ENCODE measurements around the gene KLF13.

The KLF13 gene

DNA sequence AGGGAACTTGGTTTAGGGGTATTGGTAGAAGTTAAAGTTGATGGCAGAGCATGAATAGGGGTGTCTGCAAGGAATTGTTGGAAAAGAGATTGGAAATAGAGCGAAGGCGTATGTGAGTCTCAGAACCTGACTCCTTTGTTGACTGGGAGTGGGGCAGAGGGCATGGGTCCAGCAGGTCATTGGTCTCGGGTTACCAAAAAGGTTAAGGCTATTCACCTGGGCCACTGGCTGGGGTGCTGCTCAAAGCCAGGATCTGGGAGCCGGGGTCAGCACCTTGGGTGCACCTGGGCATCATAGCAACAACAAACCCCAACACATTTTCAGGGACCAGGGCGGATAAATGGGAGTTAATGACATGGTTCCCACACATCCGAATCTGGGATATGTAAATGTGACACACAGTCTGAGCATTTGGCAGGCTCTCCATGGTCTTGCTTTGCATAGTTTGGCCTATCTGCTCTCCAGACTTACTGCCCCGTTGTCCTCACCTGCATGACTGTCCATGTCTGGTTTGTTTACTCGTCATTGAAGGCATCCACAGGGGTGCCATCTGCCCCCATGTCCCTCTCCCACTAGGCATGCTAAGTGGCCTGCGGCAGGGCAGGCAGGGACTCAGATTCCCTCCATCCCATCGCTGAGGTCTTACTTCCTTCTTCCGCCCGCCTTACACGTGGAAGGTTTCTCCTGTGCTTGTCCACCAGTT is 10.1 kb downstream of the KLF13 start:
- H3K27ac Mint-ChIP-seq = peak overlapping the region; percentile 79 to 99

DNA sequence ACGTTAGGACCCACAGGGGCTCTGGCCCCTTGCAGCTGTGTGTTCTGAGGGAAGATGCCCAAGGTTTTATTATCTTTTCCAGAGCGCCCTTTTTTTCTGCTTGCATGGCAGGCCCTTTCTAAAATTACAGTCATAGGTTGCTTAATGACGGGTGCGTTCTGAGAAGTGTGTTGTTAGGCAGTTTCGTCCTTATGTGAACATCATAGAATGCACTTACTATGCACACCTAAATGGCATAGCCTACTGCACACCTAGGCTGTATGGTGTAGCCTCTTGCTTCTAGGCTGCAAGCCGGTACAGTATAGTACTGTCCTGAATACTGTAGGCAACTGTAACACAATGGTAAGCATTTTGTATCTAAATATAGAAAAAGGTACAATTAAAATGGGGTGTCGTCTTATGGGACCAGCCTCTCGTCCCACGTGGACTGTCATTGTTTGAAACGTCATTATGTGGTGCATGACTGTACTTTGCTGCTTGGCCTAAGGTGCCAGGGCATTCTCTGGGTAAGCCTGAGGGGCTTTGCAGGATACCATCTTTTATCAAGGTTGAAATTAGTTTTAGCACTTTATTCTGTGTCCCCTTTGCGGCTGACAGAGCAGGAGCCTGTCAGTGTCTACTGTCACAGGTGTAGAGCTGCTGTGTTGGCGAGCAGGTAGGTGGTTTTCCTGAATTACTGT is 10.9 kb downstream of the KLF13 start:
- H3K9me3 Mint-ChIP-seq = no peaks in the 10 kb centered on the region
- H3K27me3 Mint-ChIP-seq = no peaks in the 10 kb centered on the region
- DNase-seq = no peak
- H3K36me3 Mint-ChIP-seq (ENCODE audit: insufficient read depth) = peaks cover 80% of the 10 kb centered on the region
- H3K27ac Mint-ChIP-seq = peak overlapping the region; percentile 89 to 99
- peaks cover 84 to 88% of the 10 kb centered on the region in 2 donors for H3K4me1 Mint-ChIP-seq (ENCODE audit: low read depth in 2 of 2)
- ATAC-seq (replicated peaks) = no peak
- H3K4me3 Mint-ChIP-seq = peak overlapping the region; percentile 65 to 99

More for the DNA sequence above, 10.1 kb downstream of the KLF13 start:
- Mint-ChIP-seq H3K4me3 (peak overlapping the region; percentile 65 to 99), H3K4me1 (ENCODE audit: low read depth in 2 of 2) (peaks cover 84 to 89% of the 10 kb centered on the region in 2 donors), H3K36me3 (ENCODE audit: insufficient read depth) (peaks cover 74% of the 10 kb centered on the region), H3K9me3 (no peaks in the 10 kb centered on the region), H3K27me3 (no peaks in the 10 kb centered on the region)
- ATAC-seq (replicated peaks) (no peak), DNase-seq (no peak)

DNA sequence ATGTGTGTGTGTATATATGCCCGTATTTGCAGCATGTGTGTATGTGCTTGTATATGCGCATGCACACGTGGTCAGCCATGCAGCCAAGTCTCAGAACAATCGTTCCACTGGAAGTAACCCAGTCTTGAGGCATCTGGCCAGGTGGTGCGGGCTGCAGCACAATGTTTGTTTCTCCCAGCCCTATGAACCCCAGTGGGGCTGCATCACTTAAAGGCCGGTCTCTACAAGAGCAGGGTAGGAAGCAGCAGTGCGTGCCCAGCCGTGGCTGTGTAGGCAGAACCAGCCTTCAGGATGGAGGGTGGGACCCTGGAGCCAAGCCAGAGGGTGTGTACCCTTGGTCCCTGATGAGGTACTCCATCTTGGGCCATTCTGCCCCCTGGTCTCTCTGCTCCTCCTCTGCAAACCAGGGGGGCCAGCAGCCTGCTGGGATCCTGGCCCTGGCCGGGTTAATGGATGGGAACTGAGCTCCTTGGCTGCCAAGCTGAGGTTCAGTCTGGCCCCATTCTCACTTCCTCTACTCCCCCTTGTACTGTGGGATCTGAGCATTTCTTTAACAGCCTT is 11.8 kb downstream of the KLF13 start:
- no peak for DNase-seq
- H3K27ac Mint-ChIP-seq = peak overlapping the region; percentile 89 to 99
- H3K27me3 Mint-ChIP-seq = no peaks in the 10 kb centered on the region
- no peaks in the 10 kb centered on the region for H3K9me3 Mint-ChIP-seq
- ATAC-seq (replicated peaks) = no peak
- H3K4me1 Mint-ChIP-seq (ENCODE audit: low read depth in 2 of 2) = peaks cover 87 to 88% of the 10 kb centered on the region in 2 donors
- peak overlapping the region; percentile 65 to 99 for H3K4me3 Mint-ChIP-seq
- H3K36me3 Mint-ChIP-seq (ENCODE audit: insufficient read depth) = peaks cover 80% of the 10 kb centered on the region

DNA sequence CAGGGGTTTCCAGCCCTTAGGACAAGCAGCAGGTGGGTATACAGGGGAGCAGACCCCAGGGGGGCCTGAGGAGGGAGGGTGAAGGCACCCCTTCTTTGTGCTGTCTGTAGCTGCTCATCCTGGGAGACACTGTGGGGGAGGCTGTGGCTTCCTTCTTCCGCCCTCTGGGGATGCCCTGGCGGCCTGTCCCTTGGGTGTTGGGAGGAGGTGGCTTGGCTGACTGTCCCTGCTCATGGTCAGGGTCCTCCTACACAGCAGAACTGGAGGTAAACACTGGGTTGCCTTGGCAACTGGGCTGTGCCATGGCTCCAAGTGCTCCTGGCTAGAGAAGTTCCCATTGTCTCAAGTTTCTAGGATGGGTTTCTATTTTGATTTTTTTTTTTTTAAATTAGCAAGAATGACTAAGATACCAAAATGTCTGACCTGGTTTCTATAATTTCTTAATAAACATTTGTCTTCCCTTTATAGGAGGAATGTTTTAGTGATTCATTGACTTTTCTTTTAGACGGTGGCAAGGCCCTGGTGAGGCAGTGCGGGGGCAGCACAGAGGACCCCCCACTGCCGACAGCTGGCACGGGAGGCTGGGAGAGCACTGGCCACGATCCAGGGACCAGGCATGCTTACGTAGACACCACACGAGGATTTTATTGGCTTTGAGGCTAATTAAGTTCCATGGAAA is 12.4 kb downstream of the KLF13 start:
- Mint-ChIP-seq H3K27ac (peak overlapping the region; percentile 89 to 99), H3K36me3 (ENCODE audit: insufficient read depth) (peaks cover 82% of the 10 kb centered on the region), H3K9me3 (no peaks in the 10 kb centered on the region), H3K4me1 (ENCODE audit: low read depth in 2 of 2) (peaks cover 90 to 91% of the 10 kb centered on the region in 2 donors), H3K4me3 (peak overlapping the region; percentile 65 to 99), H3K27me3 (no peaks in the 10 kb centered on the region)
- ATAC-seq (replicated peaks) (peak; percentile 8), DNase-seq (no peak)

DNA sequence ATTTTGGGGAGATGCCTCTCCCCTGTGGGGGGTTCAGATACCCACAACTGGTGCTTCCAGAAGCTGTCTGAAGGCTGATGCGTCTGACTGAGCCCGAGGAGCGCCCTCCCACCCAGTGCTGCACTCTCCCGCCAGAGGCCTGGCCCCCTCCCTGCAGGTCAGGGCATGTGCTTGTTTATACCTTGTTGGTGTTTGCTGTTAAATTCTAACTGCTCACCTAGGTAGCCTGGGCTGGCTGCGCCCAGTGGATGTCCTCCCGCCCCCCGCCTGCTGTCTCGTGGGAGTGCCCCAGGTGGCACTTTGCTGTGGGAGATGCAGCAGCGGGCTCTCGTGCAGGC is 12.9 kb downstream of the KLF13 start:
- H3K9me3 Mint-ChIP-seq = no peaks in the 10 kb centered on the region
- no peaks in the 10 kb centered on the region for H3K27me3 Mint-ChIP-seq
- H3K4me1 Mint-ChIP-seq (ENCODE audit: low read depth in 2 of 2) = peaks cover 94 to 95% of the 10 kb centered on the region in 2 donors
- peaks cover 83% of the 10 kb centered on the region for H3K36me3 Mint-ChIP-seq (ENCODE audit: insufficient read depth)
- no peak for ATAC-seq (replicated peaks)
- peak overlapping the region; percentile 65 to 99 for H3K4me3 Mint-ChIP-seq
- H3K27ac Mint-ChIP-seq = peak overlapping the region; percentile 89 to 99
- no peak for DNase-seq

DNA sequence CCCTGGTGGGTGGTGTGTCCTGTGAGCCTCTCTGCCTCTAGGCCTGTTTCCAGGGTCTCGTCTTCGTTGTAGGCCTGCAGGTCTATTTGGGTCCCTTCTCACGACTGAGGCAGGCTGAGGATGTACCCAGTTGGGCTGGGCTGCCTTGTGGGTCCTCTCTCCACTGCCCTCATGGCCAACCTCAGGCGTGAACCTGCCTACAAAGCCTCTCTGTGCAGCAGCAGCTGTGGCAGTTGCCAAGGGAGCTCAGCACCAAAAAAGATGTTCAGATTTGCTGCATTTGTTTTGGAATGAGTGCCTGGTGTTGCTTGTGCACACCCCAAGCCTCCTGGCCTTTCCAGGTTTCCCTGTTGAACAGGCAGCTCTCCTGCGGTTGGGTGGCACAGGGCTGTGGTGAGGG is 13.4 kb downstream of the KLF13 start:
- Mint-ChIP-seq H3K4me3 (peak overlapping the region; percentile 65 to 99), H3K27me3 (no peaks in the 10 kb centered on the region), H3K4me1 (ENCODE audit: low read depth in 2 of 2) (peaks cover 94 to 95% of the 10 kb centered on the region in 2 donors), H3K27ac (peak overlapping the region; percentile 89 to 99), H3K9me3 (no peaks in the 10 kb centered on the region), H3K36me3 (ENCODE audit: insufficient read depth) (peaks cover 83% of the 10 kb centered on the region)
- ATAC-seq (replicated peaks) = no peak
- no peak for DNase-seq

DNA sequence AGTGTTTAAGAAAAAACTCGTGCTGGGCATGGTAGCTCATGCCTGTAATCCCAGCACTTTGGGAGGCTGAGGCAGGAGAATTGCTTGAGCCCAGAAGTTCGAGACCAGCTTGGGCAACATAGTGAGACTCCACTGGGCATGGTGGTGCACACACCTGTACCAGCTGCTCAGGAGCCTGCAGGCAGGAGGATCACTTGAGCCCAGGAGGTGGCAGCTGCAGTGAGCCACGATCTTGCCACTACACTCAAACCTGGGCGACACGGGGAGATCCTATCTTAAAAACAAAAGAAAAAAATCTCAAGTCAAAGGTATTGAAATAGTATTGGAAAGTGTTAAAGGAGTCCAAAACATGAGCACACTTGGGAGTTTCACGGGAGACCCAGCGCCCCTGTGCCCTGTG is 14.0 kb downstream of the KLF13 start:
- Mint-ChIP-seq H3K27me3 (no peaks in the 10 kb centered on the region), H3K36me3 (ENCODE audit: insufficient read depth) (peaks cover 85% of the 10 kb centered on the region), H3K4me1 (ENCODE audit: low read depth in 2 of 2) (peaks cover 91 to 96% of the 10 kb centered on the region in 2 donors), H3K4me3 (peak overlapping the region; percentile 65 to 99), H3K9me3 (no peaks in the 10 kb centered on the region), H3K27ac (peak overlapping the region; percentile 89 to 99)
- DNase-seq (no peak), ATAC-seq (replicated peaks) (no peak)

DNA sequence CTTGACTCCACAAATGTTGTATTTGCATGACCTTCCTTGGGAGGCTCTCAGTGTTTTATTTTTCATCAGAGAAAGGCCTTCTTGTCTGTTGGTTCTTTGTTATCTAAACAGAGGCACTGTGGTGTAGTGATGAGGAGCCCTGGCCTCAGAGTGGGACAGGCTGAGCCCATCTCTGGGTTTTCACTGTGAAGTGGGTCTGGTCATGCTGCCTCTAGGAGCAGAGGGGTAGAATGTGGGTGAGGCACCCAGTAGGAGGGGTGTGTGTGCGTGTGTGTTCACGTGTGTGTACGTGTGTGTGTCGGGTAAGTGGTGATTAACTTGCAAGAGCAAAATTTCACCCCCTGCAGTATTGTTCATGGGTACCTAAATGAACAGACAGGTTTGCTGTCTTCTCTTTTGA is 14.4 kb downstream of the KLF13 start:
- ATAC-seq (replicated peaks) (peak; percentile 9), DNase-seq (no peak)
- no peaks in the 10 kb centered on the region for H3K27me3 Mint-ChIP-seq
- H3K36me3 Mint-ChIP-seq (ENCODE audit: insufficient read depth) = peaks cover 85% of the 10 kb centered on the region
- H3K4me3 Mint-ChIP-seq = peak overlapping the region; percentile 65 to 99
- no peaks in the 10 kb centered on the region for H3K9me3 Mint-ChIP-seq
- H3K4me1 Mint-ChIP-seq (ENCODE audit: low read depth in 2 of 2) = peaks cover 92 to 96% of the 10 kb centered on the region in 2 donors
- peak overlapping the region; percentile 89 to 99 for H3K27ac Mint-ChIP-seq

DNA sequence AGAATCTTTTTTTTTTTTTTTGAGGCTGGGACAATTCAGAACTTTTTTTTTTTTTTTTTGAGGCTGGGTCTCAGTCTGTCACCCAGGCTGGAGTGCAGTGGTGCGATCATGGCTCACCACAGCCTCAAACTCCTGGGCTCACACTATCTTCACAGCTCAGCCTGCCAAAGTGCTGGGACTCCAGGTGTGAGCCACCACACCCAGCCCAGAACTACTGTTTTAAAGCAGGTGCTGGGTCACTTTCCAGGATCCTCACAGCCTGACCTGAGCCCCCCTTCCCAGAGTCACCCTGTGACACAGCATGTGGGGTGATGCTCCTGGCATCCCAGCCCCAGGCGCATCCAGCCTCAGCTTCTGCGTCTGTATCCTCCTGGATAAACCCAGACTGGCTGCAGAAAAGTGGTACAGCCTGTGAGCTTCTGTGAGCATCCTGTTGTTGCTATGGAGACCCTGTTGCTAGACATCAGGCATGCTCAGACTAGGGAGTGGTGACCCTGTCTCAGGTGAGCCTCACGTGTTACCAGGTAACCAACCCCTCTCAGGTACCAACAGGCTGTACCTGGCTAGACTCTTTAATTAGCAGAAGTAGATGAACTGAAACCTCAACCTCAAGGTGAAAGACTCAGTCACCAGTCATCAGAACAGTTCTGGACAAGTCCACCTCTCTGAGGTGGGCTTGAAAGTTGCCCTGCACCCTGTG is 15.0 kb downstream of the KLF13 start:
- Mint-ChIP-seq H3K9me3 (no peaks in the 10 kb centered on the region), H3K4me3 (peak overlapping the region; percentile 65 to 99), H3K27me3 (no peaks in the 10 kb centered on the region), H3K4me1 (ENCODE audit: low read depth in 2 of 2) (peaks cover 92 to 96% of the 10 kb centered on the region in 2 donors), H3K36me3 (ENCODE audit: insufficient read depth) (peaks cover 88% of the 10 kb centered on the region), H3K27ac (peak overlapping the region; percentile 89 to 99)
- DNase-seq = peak in 2 of 3 experiments; percentile 48
- peak; percentile 71 for ATAC-seq (replicated peaks)

DNA sequence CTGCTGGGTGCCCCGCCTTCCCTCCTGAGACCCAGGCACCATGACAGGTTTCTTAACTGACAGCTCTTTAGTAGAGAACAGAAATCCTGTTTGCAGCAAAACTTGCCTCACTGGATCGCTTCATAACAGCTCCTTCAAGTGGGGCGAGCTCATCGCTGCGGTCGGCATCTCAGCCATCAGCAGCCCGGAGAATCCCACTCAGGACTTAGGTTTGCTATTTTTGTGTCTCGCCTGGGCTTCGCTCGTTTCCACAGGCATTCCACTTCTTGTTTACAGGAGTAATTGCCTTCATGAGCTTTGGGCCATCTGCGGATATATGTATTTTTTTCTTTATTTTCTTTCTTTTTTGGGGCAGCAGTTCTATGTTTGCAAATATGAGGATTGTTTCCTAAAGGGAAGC is 15.7 kb downstream of the KLF13 start:
- ATAC-seq (replicated peaks) (no peak), DNase-seq (no peak)
- peak overlapping the region; percentile 89 to 99 for H3K27ac Mint-ChIP-seq
- H3K4me1 Mint-ChIP-seq (ENCODE audit: low read depth in 2 of 2) = peaks cover 92 to 95% of the 10 kb centered on the region in 2 donors
- no peaks in the 10 kb centered on the region for H3K9me3 Mint-ChIP-seq
- peaks cover 89% of the 10 kb centered on the region for H3K36me3 Mint-ChIP-seq (ENCODE audit: insufficient read depth)
- no peaks in the 10 kb centered on the region for H3K27me3 Mint-ChIP-seq
- peak overlapping the region; percentile 65 to 99 for H3K4me3 Mint-ChIP-seq

DNA sequence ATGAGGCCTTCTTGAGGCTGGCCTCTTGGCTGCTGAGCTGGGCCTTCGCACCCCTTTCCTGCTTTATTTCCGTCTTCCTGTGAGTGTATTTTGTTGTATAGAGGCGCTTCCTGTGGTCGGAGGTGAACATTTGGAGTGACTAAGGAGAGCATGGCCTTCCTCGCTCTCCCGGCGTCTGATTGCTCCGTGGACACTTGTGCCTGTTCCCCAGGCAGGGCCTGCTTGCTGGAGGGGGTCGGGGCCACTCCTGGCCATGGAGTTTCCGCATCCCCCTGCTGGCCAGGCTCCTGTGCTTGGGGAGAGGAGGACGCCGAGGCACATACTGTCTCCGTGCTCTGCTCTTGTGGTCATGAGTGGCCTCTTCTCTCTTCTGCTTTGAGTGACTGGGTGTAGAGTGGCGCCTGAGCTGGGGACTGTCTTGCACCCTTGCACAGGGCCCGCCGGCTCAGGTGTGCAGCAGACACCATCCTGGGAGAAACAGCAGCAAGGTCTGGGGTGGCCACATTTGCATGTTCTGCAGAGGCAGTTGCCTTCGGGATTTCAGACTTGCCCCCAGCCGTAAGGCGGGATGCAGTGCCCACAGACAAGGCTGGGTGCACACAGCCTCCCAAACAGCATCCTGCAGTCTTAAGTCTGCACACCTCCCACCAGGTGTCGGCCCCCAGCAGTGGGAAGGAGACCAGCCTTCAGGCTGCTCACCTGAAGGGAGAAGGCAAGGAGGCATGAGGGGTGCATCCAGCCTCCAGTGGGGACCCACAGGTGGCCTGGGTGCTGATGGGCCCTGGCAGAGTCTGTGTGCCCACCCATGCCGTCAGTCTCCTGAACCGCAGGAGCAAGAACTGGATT is 16.4 kb downstream of the KLF13 start:
- Mint-ChIP-seq H3K9me3 (no peaks in the 10 kb centered on the region), H3K4me3 (peak overlapping the region; percentile 65 to 99), H3K27me3 (no peaks in the 10 kb centered on the region), H3K4me1 (ENCODE audit: low read depth in 2 of 2) (peaks cover 94 to 98% of the 10 kb centered on the region in 2 donors), H3K27ac (peak overlapping the region; percentile 89 to 99), H3K36me3 (ENCODE audit: insufficient read depth) (peaks cover 89% of the 10 kb centered on the region)
- ATAC-seq (replicated peaks) (no peak), DNase-seq (no peak)

DNA sequence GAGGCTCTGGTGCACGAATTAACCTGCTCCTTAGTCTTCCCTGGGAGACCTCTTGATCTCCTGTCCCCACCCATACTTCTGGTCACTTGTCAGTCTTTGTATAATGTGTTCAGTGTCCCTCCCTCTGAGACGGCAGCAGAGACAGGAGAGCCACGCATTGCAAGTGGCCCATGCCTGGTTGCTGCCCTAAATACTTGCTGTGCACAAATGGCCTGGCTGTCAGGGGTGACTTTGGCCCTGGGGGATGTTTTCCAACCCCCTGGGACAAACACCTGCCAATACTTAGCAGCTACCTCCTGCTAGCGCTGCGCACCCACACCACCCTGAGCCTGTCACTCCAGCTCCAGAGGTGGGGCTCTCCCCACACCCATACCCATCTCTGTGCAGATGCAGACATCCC is 17.2 kb downstream of the KLF13 start:
- H3K27me3 Mint-ChIP-seq = no peaks in the 10 kb centered on the region
- H3K4me1 Mint-ChIP-seq (ENCODE audit: low read depth in 2 of 2) = peaks cover 93 to 95% of the 10 kb centered on the region in 2 donors
- H3K4me3 Mint-ChIP-seq = peak overlapping the region; percentile 65 to 99
- ATAC-seq (replicated peaks) = no peak
- H3K27ac Mint-ChIP-seq = peak overlapping the region; percentile 94 to 99
- no peaks in the 10 kb centered on the region for H3K9me3 Mint-ChIP-seq
- H3K36me3 Mint-ChIP-seq (ENCODE audit: insufficient read depth) = peaks cover 89% of the 10 kb centered on the region
- DNase-seq = no peak

Measured in effector memory CD8-positive, alpha-beta T cell (primary cell).